GM23248 (cell line): Measurements from ENCODE around the gene ZBTB2.

ENCODE experiments used
- EZH2 ChIP-seq: fragments of 200-600 bp; sonication (generic); IDR thresholded peaks from 2 replicates; pipeline ENCODE4 v1.6.1; 2018; ENCODE audit warnings: antibody characterized with exemption, mild to moderate bottlenecking; ENCODE audit not compliant: insufficient read depth, poor library complexity, severe bottlenecking
- EZH2phosphoT487 ChIP-seq: fragments of 200-600 bp; sonication (generic); IDR thresholded peaks from 2 replicates; pipeline ENCODE4 v1.6.1; 2018; ENCODE audit warnings: antibody characterized with exemption, moderate library complexity, mild to moderate bottlenecking, low read depth; ENCODE audit not compliant: insufficient read depth

DNA sequence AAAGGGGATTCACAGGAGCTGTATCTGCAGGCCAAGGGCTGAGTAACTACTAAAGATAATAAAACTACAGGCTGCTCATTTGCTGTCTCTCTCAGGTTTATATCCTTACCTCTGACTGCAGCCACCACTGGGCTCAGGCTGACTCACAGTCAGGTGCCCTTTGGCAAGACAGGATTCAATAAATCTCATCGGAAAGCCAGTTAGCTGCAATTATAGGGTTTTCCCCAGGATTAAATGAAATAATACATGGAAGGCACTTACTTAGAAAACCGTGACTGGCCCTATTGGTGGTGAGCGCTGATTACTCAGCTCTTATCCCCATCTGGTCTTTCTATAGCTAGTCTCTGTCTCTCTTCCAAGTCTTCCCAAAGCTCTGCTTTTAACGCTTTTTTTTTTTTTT lies 34.2 kb upstream of the ZBTB2 start:
- TF ChIP-seq EZH2 (no peak), EZH2phosphoT487 (no peak)
